ENCODE data around the gene PRPF38B. TPM values are rescaled to one million over a fixed set of nuclear protein-coding genes. Genes with fewer than 3 reads are reported as not detected.

The PRPF38B gene
- total RNA-seq, 5 donors from 2014 or later (not counting 1 experiment from before 2014, with no cell fraction given) = 109 to 130 (median 110) TPM

- ChIA-PET CTCF (no interaction called here), POLR2A (no interaction called here)
- H3K36me3 Mint-ChIP-seq = no peaks in the 10 kb centered on the region
- Histone ChIP-seq H3K27ac (ENCODE audit: low read length) (no peak overlapping the region), H3K36me3 (ENCODE audit: control insufficient read depth in 2 of 2, extremely low read depth in 1 of 2, insufficient read depth in 1 of 2, low read length in 1 of 2) (no peaks in the 10 kb centered on the region), H3K4me3 (ENCODE audit: control insufficient read depth in 1 of 2, extremely low read depth in 1 of 2, low read length in 1 of 2) (no peak overlapping the region), H3K4me1 (ENCODE audit: control insufficient read depth in 1 of 2, extremely low read depth in 1 of 2, insufficient read depth in 2 of 2, low read length in 2 of 2) (no peaks in the 10 kb centered on the region), H3K27me3 (replicated peaks in 1 of 2; ENCODE audit: control insufficient read depth in 2 of 2, extremely low read depth in 1 of 2, insufficient read depth in 2 of 2, low read length in 1 of 2) (no peaks in the 10 kb centered on the region), H3K9me3 (no peaks in the 10 kb centered on the region)
- ATAC-seq (replicated peaks in 1 of 4) (no peak), DNase-seq (no peak)
- H3K4me3 Mint-ChIP-seq = no peak overlapping the region
- peaks cover 4 to 5% (median 5%) of the 10 kb centered on the region in 3 donors for H3K4me1 Mint-ChIP-seq
- no peak overlapping the region for H3K27ac Mint-ChIP-seq
- peaks cover 0 to 6% of the 10 kb centered on the region in 2 donors for H3K27me3 Mint-ChIP-seq
- H3K9me3 Mint-ChIP-seq = no peaks in the 10 kb centered on the region
- whole genome bisulfite sequencing (ENCODE audit: insufficient coverage) = 60% methylated on average over 1 of the region's 1 CpG
These were observed 6.6 kb upstream of the PRPF38B start for GRCh38 chr1:108685529-108685928.

- ATAC-seq (replicated peaks in 1 of 4) (no peak), DNase-seq (no peak)
- H3K27me3 ChIP-seq (replicated peaks in 1 of 2; ENCODE audit: control insufficient read depth in 2 of 2, extremely low read depth in 1 of 2, insufficient read depth in 2 of 2, low read length in 1 of 2) = no peaks in the 10 kb centered on the region
- no CpG with 5 or more reads among the region's 2 CpGs for WGBS (ENCODE audit: insufficient coverage)
- H3K27ac Mint-ChIP-seq = no peak overlapping the region
- H3K4me3 Mint-ChIP-seq = no peak overlapping the region
- H3K4me3 ChIP-seq (ENCODE audit: control insufficient read depth in 1 of 2, extremely low read depth in 1 of 2, low read length in 1 of 2) = no peak overlapping the region
- H3K9me3 ChIP-seq = no peaks in the 10 kb centered on the region
- H3K27ac ChIP-seq (ENCODE audit: low read length) = no peak overlapping the region
- no peaks in the 10 kb centered on the region for H3K36me3 Mint-ChIP-seq
- no peaks in the 10 kb centered on the region for H3K9me3 Mint-ChIP-seq
- ChIA-PET CTCF (no interaction called here), POLR2A (no interaction called here)
- H3K27me3 Mint-ChIP-seq = peaks cover 0 to 4% of the 10 kb centered on the region in 2 donors
- H3K4me1 Mint-ChIP-seq = peaks cover 15 to 18% (median 17%) of the 10 kb centered on the region in 3 donors
- peaks cover 5 to 8% of the 10 kb centered on the region in 2 experiments for H3K4me1 ChIP-seq (ENCODE audit: control insufficient read depth in 1 of 2, extremely low read depth in 1 of 2, insufficient read depth in 2 of 2, low read length in 2 of 2)
- H3K36me3 ChIP-seq (ENCODE audit: control insufficient read depth in 2 of 2, extremely low read depth in 1 of 2, insufficient read depth in 1 of 2, low read length in 1 of 2) = no peaks in the 10 kb centered on the region
These were observed 5.3 kb upstream of the PRPF38B start for GRCh38 chr1:108686614-108687313.

- Mint-ChIP-seq H3K27ac (peak overlapping the region; percentile 95 to 98), H3K9me3 (no peaks in the 10 kb centered on the region), H3K4me1 (peaks cover 35 to 49% (median 36%) of the 10 kb centered on the region in 3 donors), H3K36me3 (peaks cover 4% of the 10 kb centered on the region), H3K4me3 (peak overlapping the region; percentile 94 to 97 (median 96)), H3K27me3 (no peaks in the 10 kb centered on the region)
- H3K4me1 ChIP-seq (ENCODE audit: control insufficient read depth in 1 of 2, extremely low read depth in 1 of 2, insufficient read depth in 2 of 2, low read length in 2 of 2) = peaks cover 14 to 19% of the 10 kb centered on the region in 2 experiments
- ChIA-PET POLR2A (interaction anchor here (0.6 to 2.9 kb wide), 14 partner anchors 11 to 608 kb away, joined by 3 to 34 read pairs (median 7); partner anchors contain the start of genes HENMT1 (in 2 of the 2) and EEIG2 (in 1 of the 2)), CTCF (interaction anchor here (0.8 to 3.4 kb wide), 26 partner anchors 9 to 491 kb away, joined by 3 to 36 read pairs (median 5); partner anchors contain the start of genes EEIG2 (in 1 of the 2), FNDC7 (in 1 of the 2), HENMT1 (in 1 of the 2) and SLC25A24 (in 1 of the 2))
- peak overlapping the region; percentile 82 to 83 for H3K4me3 ChIP-seq (ENCODE audit: control insufficient read depth in 1 of 2, extremely low read depth in 1 of 2, low read length in 1 of 2)
- ATAC-seq (replicated peaks in 1 of 4) (no peak), DNase-seq (no peak)
- peaks cover 0 to 11% of the 10 kb centered on the region in 2 donors for H3K36me3 ChIP-seq (ENCODE audit: control insufficient read depth in 2 of 2, extremely low read depth in 1 of 2, insufficient read depth in 1 of 2, low read length in 1 of 2)
- 8% methylated on average over 9 of the region's 12 CpGs for WGBS (ENCODE audit: insufficient coverage)
- H3K9me3 ChIP-seq = no peaks in the 10 kb centered on the region
- H3K27ac ChIP-seq (ENCODE audit: low read length) = peak overlapping the region; percentile 95
- no peaks in the 10 kb centered on the region for H3K27me3 ChIP-seq (replicated peaks in 1 of 2; ENCODE audit: control insufficient read depth in 2 of 2, extremely low read depth in 1 of 2, insufficient read depth in 2 of 2, low read length in 1 of 2)
These were observed 775 bp upstream of the PRPF38B start for GRCh38 chr1:108691128-108691941.

GRCh38 chr1:108692724-108693655 lies 880 bp downstream of the PRPF38B start:
- H3K4me3 Mint-ChIP-seq = peak overlapping the region; percentile 94 to 97 (median 96)
- Histone ChIP-seq H3K4me3 (ENCODE audit: control insufficient read depth in 1 of 2, extremely low read depth in 1 of 2, low read length in 1 of 2) (peak overlapping the region; percentile 82 to 83), H3K36me3 (ENCODE audit: control insufficient read depth in 2 of 2, extremely low read depth in 1 of 2, insufficient read depth in 1 of 2, low read length in 1 of 2) (peaks cover 0 to 27% of the 10 kb centered on the region in 2 donors), H3K4me1 (ENCODE audit: control insufficient read depth in 1 of 2, extremely low read depth in 1 of 2, insufficient read depth in 2 of 2, low read length in 2 of 2) (peaks cover 18 to 22% of the 10 kb centered on the region in 2 experiments), H3K9me3 (no peaks in the 10 kb centered on the region), H3K27ac (ENCODE audit: low read length) (peak overlapping the region; percentile 95), H3K27me3 (replicated peaks in 1 of 2; ENCODE audit: control insufficient read depth in 2 of 2, extremely low read depth in 1 of 2, insufficient read depth in 2 of 2, low read length in 1 of 2) (no peaks in the 10 kb centered on the region)
- H3K27ac Mint-ChIP-seq = peak overlapping the region; percentile 95 to 98
- peak; percentile 82 to 83 (median 82) for ATAC-seq (replicated peaks in 1 of 4)
- WGBS (ENCODE audit: insufficient coverage) = 1% methylated on average over 20 of the region's 36 CpGs
- no peaks in the 10 kb centered on the region for H3K9me3 Mint-ChIP-seq
- ChIA-PET POLR2A (interaction anchor here (0.6 to 2.9 kb wide), 24 partner anchors 10 to 492 kb away, joined by 3 to 34 read pairs (median 5); partner anchors contain the start of genes HENMT1 (in 2 of the 2), EEIG2 (in 1 of the 2) and STXBP3 (in 1 of the 2)), CTCF (interaction anchor here (0.6 to 3.4 kb wide), 39 partner anchors 8 to 1515 kb away, joined by 3 to 36 read pairs (median 4); partner anchors contain the start of genes EEIG2 (in 1 of the 2), FNDC7 (in 1 of the 2), HENMT1 (in 1 of the 2) and SLC25A24 (in 1 of the 2))
- H3K27me3 Mint-ChIP-seq = no peaks in the 10 kb centered on the region
- DNase-seq = peak; percentile 18 to 93 (median 83)
- H3K36me3 Mint-ChIP-seq = peaks cover 18% of the 10 kb centered on the region
- peaks cover 51 to 66% (median 52%) of the 10 kb centered on the region in 3 donors for H3K4me1 Mint-ChIP-seq

- peak overlapping the region; percentile 95 for H3K27ac ChIP-seq (ENCODE audit: low read length)
- ChIA-PET CTCF (interaction anchor here in 1 of 2 donors (0.6 kb wide), 1 partner anchor 454 kb away, joined by 4 read pairs; no protein-coding TSS in a partner anchor), POLR2A (interaction anchor here in 1 of 2 donors (1.5 kb wide), 1 partner anchor 9 kb away, joined by 3 read pairs; no protein-coding TSS in a partner anchor)
- H3K27me3 ChIP-seq (replicated peaks in 1 of 2; ENCODE audit: control insufficient read depth in 2 of 2, extremely low read depth in 1 of 2, insufficient read depth in 2 of 2, low read length in 1 of 2) = no peaks in the 10 kb centered on the region
- H3K36me3 ChIP-seq (ENCODE audit: control insufficient read depth in 2 of 2, extremely low read depth in 1 of 2, insufficient read depth in 1 of 2, low read length in 1 of 2) = peaks cover 0 to 51% of the 10 kb centered on the region in 2 donors
- ATAC-seq (replicated peaks in 1 of 4) (no peak), DNase-seq (no peak)
- H3K9me3 ChIP-seq = no peaks in the 10 kb centered on the region
- H3K4me1 Mint-ChIP-seq = peaks cover 68 to 86% (median 72%) of the 10 kb centered on the region in 3 donors
- peak overlapping the region; percentile 59 to 65 (median 61) for H3K4me3 Mint-ChIP-seq
- H3K4me3 ChIP-seq (ENCODE audit: control insufficient read depth in 1 of 2, extremely low read depth in 1 of 2, low read length in 1 of 2) = no peak overlapping the region
- no peaks in the 10 kb centered on the region for H3K9me3 Mint-ChIP-seq
- H3K4me1 ChIP-seq (ENCODE audit: control insufficient read depth in 1 of 2, extremely low read depth in 1 of 2, insufficient read depth in 2 of 2, low read length in 2 of 2) = peaks cover 21 to 22% of the 10 kb centered on the region in 2 experiments
- H3K36me3 Mint-ChIP-seq = peaks cover 42% of the 10 kb centered on the region
- peak overlapping the region; percentile 90 to 97 for H3K27ac Mint-ChIP-seq
- no peaks in the 10 kb centered on the region for H3K27me3 Mint-ChIP-seq
- WGBS (ENCODE audit: insufficient coverage) = no CpG with 5 or more reads among the region's 5 CpGs
These were observed 3.4 kb downstream of the PRPF38B start for GRCh38 chr1:108695535-108695934.
